ENCODE measurements around the gene GPR83.
"Not testable (repeated sequence)": the region's sequence is repeated elsewhere in the genome, so short reads cannot be mapped to it uniquely, and the experiment has no call there.

Gene GPR83

DNA sequence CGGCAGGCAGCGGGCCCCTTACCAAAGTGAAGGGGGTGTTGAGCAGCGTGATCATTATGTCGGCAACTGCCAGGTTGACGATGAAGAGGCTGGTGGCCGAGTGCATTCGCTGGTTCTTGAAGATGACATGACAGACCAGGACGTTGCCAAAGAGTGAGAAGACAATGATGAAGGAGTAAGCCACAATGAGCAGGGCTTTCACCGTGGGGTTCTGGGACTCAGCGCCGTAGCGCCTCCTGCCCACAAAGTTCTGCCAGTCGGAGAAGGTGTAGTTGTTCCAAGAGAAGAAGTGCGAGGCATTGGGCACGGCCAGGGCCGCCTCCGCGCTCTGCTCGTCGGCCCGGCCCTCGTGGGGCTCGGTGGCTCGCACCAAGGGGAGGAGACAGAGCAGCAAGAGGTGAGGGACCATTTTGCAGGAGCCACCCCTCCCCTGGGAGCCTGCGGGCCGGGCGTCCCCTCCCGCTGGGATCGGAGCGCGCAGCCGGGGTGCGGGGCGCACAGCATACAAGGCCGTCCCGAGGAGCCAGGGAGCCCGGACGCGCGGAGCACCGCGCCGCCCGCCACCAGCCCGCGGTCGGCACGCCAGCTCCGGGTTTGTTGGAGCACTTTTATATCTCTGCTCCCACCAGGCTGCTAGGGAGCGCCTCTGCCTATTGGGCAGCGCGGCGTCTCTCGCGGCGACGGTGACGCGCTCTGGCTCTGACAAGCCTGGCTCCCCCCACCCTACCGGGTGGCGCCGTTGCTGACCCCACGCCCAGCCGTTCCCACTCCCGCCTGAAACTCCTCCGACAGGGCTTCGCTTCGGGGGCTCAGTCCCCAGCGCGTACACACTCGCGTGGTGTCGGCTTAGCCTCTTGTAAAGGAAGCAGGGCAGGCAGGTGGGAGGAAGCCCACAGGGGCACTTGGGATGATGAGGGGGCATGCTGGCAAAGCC, at the start of gene GPR83:
GPR83 (minus strand) TSS at position 581 of the 934 bp plus-strand sequence; CDS start at position 409, 172 bp downstream.
- DNase-seq: peak; percentile 28

DNA sequence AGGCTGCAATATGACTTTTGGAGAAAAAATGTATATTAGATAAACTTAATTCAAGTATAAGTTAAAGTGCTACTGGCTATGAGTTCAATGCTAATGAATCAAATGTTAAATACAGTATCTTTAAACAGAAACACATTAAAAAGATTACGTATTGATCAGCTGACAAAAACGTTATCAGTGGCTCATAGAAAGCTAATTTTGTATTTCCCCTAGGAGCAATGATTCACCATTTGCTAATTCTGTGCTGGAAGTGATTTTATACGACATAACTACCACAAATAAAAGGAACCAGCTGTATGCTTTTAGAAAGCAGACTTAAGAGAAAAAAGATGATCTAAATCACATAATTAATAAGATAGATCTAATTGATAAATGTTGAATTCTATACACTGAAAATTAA, 48.8 kb upstream of the GPR83 start:
- peak; percentile 44 for DNase-seq

DNA sequence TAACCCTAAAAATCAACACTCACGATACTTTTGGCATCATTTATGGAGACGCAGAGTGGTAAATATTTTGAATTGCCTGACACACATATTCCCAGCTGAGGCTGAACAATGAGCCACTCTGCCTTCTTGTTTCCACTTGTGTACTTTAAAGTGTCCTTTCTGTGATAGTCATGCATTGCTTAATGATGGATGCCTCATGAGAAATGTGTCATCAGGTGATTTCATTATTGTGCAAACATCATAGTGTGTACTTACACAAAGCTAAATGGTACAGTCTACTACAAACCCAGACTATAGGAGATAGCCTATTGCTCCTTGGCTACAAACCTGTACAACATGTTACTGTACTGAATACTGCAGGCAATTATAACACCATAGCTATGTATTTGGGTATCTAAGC, 48.2 kb upstream of the GPR83 start:
- peak; percentile 68 for DNase-seq

DNA sequence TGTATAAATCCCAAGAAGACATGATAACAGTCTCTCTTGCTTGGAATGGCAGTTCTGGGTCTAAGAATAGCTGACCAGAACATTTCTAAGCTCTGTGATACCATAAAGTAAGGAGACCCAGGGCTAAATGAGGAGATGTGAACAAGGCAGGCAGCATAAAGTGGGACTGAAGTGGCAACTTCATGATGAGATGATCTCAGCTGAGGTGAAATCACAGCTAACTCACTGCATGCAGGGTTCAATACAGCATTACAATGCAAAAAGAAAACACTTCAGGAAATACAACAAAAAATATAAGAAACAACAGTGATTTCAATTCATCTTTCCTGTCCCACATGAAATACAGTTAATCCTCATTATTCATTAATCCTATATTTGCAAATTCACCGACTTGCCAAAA, 47.8 kb upstream of the GPR83 start:
- DNase-seq: no peak

DNA sequence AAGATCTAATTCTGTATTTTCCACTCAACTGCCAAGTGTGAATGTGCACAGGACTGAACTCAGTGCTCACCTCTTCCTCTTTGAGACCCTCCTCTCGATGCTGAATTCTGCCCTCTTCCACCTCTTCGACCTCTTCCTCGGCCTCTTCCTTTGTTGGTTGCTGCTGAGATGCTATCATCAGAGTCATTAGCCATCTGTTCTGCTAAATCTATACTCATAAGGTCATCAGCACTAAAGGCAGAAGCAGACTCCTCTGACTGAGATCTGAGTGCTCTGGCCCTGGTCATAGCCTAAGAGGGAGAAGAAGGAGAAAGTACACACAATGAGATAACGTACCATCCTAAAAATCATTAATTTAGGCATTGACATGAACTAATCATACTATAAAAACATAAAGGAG, 45.9 kb upstream of the GPR83 start:
- no peak for DNase-seq

DNA sequence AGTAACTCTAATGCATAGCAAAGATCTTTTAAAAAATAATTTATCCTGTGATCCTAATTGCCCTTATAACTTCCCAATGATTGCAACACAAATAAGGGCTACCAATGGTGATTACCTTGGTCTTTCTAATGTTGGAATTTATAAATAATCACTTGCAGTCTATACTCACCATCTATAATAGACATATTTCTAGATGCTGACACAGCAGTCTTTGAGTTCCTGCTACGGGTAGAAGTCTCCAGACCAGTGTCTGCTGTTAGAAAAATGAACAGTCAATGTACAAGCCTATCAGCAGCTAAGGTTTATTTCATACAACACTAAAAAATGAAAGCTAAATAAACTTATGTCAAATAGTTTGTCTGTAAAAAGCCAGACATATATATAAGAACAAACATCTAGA, 44.4 kb upstream of the GPR83 start:
- no peak for DNase-seq

DNA sequence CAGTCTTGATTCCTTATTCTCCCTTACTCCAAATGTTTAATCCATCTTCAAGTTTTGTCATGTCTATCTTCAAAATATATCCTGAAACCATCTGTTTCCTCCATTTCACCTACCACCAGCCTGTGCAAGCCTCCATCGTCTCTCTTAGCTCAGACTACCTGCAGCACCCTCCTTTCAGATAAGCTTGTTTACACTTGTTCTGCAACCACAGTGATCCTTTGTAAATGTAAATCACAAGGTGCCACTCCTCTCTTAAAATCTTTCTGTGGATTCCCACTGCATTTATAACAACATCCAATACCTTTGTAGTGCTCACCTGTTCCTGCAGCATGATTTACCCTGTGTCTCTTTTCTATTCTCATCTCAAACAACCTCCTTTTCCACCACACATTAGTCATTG, 31.8 kb upstream of the GPR83 start:
- no peak for DNase-seq

DNA sequence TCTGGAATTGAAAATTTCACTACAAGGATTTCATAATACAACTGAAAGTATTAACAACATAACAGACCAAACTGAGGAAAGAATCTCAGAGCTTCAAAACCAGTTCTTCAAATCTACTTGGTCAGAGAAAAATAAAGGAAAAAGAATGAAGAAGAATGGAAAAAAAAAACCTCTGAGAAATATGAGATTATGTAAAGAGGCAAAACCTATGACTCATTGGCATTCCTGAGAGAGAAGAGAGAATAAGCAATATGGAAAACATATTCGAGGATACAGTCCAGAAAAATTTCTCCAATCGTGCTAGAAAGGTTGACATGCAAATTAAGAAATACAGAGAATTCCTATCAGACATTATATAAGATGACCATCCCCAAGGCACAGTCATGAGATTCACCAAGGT, 23.4 kb upstream of the GPR83 start:
- DNase-seq: peak; percentile 12

DNA sequence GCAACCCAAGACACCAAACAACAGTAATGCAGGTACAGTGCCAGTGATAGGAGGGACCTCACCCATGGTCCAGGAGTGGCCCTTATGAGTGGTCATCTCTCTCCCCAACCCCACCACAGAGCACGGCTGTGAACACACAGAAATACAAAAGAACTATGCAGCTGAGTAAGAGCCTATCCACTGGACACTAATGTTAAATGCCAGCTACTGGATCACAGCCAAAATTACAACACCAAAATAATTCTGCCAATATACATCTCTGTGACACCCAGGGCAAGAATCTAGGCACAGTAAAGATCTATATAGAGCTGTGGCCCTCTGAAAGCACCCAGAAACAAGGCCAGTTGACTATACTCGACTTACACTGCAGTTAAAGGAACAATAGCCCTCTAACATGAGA, 22.8 kb upstream of the GPR83 start:
- no peak for DNase-seq

DNA sequence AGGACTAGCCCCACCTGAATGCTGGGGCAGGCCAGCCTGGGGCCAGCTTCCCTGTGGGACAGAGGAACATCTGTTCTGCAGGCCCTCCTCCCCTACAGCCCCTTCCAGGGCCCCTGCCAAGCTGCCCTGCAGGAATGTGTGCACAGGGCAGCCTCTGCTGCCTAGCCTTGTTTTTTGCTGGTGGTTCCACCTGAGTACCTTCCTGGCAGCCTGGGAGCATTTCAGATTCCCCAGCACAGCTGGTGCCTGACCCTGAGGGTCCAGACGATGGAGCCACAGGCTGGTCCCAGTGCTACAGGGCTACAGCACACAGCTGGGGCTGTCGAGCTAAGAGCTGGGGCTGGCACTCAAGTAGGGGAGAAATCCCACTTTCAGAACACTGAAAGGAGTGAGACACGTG, 22.3 kb upstream of the GPR83 start:
- DNase-seq: no peak

DNA sequence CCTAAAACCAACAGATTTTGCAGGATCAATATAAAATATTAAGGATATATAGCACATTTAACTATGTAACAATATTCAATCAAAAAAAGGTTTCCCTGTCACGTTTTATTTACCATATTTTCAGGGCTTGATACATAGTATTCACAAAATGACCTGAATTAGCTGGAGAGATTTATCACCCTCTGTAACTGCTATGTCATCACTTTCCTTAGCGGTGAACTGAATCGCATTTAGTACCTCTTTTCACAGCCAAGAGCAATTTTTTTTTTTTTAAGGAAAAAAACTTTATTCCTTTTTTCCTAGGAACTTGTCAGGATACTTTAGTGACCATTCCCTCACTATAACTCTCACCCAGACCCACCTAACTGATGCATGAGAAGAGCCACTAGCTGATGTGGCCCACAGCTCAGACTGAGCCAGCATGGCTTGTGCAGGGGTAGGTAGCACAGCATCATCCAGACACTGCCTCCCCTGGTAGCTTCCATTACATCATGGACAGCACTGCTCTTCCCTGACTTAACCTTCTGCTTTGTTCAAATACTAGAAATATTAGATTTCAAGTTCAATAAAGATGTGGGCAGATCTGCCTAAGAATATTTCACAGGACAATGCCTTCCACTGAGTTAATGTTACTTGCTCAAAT, 17.0 kb upstream of the GPR83 start:
- DNase-seq: no peak

DNA sequence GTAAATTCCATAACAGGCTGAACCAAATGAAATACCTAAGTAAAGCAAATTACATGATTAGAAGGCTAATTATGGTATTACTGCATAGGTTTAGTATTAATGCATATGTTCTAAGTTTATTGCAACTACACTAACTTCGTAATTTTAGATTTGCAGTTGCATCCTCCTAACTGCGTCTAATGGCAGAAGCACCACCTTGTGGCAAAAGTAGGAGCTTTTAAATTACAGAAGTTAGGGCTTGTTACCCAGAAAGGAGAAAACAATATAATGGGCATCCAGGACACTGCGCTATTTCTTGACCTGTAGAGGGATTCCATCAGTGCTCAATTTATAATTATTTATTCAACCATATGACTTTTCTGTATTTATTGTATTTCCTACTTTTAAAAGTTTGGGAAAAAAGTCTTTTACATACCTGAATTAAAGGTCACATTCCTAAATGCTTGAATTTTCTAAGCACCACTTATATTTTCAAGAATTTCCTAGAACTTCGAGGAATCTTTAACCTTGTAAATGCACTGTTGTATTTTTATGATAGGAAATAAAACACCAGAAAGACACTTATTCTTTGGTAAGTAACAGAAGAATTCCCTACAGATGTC, 16.3 kb upstream of the GPR83 start:
- peak; percentile 39 for DNase-seq

DNA sequence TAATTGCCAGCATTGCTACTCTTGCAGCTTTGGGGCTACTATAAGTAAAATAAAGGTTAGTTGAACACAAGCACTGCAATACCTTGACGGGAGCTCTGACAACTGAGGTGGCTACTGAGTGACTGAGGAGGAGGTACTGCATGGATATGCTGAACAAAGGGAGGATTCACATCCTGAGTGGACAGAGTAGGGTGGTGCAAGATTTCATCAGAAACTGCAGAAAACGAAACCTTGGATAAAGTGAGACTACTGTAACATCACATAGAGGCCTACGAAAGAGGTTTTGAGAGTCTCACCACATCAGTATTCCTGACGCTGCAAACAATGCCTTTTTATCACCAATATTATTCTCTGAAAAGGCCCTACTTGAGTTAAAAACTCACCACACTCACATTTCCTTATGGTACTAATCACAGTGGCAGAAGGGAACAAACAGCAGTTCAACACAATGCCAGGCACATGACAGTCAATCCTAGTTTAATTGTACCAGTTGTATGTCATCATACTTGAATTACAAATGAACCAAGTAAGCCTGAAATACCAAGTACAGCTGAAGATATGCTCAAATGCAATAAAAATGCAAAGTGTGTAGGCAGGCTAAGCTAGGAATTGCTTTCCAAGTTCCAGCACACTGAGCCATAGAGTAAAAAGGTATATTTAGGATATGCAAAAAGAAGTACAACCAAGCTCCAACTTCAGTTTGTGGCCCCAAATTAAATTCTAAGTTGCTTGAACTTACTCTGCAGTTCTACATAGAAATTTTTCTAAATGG, 4.0 kb upstream of the GPR83 start:
- DNase-seq: no peak

DNA sequence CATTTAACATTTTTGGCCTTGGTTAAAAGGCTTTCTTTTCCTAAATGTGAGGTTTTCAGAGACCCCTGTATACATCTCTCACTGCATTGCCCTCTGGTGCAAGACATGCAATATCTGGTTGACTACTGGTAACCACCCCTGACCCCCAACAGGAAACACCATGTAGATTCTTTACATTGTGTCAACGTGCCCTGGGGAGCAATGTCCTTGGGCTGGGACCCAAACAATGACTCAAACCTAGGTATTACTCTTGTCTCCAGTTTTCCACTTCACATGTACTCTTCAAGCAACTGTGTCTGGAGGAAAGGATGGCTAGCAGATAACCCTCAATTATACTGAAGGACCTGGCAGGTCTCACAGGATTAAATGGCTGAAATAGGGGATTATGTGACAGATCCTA, 1.1 kb upstream of the GPR83 start:
- peak; percentile 9 for DNase-seq

DNA sequence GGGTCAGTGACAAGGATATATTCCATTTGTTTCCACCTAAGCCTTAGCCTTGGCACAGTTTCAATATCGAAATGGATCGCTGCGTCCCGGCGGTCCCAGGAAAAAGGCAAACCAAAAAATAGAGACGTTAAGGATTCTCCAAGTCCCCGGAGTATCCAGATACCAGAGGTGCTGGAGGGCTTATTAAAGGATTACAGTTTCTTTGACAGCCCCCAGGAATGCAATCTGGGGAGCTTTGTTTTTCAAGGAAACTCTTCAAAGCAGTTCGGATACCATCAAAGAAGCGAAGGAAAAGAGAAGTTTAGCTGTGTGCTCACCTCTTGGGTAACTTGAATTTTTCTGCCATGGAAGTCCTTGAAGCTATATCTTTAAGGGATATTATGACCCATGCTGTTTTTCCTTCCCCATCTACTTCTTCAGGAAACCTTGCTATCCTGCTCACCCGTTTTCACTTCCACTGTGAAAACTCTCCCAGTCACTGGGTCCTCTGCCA, 600 bp upstream of the GPR83 start:
- DNase-seq: no peak

DNA sequence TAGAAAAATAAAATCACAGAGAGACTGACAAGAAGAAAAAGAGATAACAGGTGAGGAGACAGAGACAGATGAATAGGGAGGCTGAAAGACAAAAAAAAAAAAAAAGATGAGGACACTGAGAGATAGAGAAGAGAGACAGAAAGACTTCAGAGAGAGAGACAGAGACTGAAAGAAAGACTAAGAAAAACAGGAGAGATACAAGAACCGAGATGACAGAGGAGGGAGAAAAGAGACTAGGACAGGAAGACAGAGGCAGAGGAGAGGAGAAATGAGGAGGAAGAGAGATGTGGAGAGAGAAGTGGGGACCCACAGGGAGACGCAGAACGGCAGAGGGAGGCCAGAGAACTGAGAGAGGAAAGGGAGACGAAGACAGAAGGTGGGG, 771 bp downstream of the GPR83 start:
- no peak for DNase-seq

DNA sequence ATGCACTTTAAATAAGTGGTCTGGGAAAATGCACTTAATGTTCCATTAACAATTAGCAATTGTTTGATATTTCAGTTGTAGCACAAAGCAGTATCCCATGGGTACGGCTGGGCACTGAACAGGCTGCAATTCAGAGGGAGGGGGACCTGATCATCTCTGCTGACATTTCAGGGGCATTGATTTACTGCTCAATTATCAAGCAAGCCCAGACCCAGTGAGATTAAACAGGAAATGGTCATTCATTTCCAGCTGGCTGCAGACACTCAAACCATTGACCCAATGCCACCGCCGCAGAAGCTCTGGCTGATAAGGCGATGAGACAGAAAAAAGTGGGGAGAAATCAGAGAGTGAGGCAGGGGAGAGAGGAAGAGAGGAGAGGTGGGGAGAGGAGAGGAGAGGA, 1.2 kb downstream of the GPR83 start:
- no peak for DNase-seq

DNA sequence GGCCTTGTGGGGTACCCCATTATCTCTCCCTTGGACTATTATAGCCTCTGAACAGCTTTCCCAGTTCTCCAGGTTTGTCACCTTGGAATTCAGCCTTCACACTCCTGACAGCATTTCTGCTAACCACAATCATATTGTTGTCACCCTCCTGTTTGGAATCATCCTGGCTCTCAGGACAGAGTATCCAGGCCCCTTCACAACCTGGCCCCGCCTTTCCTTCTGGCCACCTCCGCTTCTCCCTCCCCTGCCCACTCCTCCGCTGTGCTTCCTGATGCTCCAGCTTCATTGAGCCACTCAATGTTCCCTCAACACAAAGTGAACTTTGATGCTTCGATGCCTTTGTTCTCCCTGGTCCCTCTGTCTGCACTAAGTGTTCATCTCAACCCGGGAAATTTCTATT, 3.1 kb downstream of the GPR83 start:
- no peak for DNase-seq

DNA sequence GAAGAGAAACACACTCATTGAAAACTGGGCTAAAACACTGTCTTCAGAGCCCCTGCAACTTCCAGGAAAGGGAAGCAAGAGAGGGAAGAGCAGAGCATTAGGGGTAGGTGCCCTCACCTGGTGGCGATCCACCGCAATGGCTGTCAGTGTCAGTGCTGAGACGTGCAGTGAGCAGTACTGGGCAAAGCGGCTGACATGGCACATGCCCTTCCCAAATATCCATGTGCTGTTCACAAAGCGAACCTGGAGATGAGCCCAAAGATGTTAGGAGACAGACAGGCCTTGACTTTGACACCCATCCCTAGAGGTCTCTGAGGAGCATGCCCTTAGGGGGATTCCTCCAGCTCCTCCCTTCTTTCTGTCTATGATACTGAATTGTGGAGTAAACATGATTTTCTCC, 4.9 kb downstream of the GPR83 start:
- DNase-seq: no peak

DNA sequence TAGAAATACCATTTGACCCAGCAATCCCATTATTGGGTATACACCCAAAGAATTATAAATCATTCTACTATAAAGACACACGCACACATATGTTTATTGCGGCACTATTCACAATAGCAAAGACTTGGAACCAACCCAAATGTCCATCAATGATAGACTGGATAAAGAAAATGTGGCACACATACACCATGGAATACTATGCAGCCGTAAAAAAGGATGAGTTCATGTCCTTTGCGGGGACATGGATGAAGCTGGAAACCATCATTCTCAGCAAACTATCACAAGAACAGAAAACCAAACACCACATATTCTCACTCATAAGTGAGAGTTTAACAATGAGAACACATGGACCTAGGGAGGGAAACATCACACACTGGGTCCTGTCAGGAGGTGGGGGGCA, 9.3 kb downstream of the GPR83 start:
- not testable (repeated sequence) for DNase-seq

DNA sequence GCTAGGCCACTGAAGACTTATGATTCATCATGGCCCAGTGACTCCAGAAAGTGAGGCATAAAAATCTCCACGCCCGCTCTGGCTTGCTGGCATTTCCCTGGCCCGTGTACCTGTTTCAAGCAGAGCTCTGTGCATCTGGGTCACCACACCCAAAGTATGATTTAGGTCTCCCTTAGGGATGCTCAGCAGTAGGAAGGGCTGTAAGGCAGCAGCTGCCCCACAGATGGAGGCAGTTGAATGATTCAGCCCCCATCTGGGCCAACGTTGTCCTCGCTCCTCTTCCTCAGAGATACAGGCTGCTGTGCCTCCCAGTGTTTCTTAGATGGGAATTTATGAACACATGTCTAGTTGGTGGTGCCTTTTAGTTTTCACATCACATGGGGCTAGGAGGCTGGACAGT, 21.6 kb downstream of the GPR83 start:
- DNase-seq: no peak

DNA sequence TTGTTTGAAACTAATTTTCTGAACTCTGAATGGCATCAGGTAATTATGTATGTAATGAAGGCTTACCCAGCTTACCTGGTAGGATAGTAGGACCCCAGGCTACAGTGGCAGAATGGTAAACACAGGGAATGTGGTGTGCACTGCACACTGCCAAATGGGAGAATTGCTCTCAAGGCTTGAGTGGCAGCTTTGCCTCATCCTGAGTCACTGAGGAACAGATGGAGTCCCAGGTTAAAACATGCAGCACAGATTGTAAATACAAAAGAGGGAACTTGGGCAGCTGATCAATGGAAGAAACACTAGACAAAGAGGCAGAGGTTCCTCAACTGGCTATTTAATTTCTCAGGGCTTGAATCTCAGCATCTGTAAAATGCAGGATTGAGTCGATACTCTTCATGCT, 24.4 kb downstream of the GPR83 start:
- no peak for DNase-seq

DNA sequence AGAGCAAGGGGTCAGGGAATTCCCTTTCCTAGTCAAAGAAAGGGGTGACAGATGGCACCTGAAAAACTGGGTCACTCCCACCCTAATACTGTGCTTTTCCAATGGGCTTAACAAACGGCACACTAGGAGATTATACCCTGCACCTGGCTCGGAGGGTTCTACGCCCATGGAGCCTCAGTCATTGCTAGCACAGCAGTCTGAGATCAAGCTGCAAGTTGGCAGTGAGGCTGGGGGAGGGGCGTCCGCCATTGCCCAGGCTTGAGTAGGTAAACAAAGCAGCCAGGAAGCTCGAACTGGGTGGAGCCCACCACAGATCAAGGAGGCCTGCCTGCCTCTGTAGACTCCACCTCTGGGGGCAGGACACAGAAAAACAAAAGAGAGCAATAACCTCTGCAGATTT, 30.6 kb downstream of the GPR83 start:
- DNase-seq: not testable (repeated sequence)

Measured in fibroblast of skin of right quadriceps (primary cell).